Stimulated activated memory B cell treated with anti-CD40 and anti-IgM and Interleukin-4, amounts not matched to agents 10 μg/mL and 1 μg/mL and 100 μg/mL, for 72 hours (primary cell): ENCODE measurements around the gene TMEM143.
"Not testable (repeated sequence)": the region's sequence is repeated elsewhere in the genome, so short reads cannot be mapped to it uniquely, and the experiment has no call there.

ENCODE experiments used
- ATAC-seq: fragments of 150-1000 bp; cut with Tn5 transposase; 2 replicates; pipeline ENCODE4 v1.10.0; 2021
- H3K27ac Mint-ChIP-seq: one replicate; pipeline ENCODE4 v1.8.0; 2022; ENCODE audit warnings: mild to moderate bottlenecking, mixed read lengths
- H3K27me3 Mint-ChIP-seq: one replicate; pipeline ENCODE4 v1.8.0; 2022; ENCODE audit warnings: mixed read lengths
- H3K36me3 Mint-ChIP-seq: one replicate; pipeline ENCODE4 v1.8.0; 2022; ENCODE audit warnings: mixed read lengths
- H3K4me1 Mint-ChIP-seq: one replicate; pipeline ENCODE4 v1.8.0; 2022; ENCODE audit warnings: mixed read lengths
- H3K4me3 Mint-ChIP-seq: one replicate; pipeline ENCODE4 v1.8.0; 2022; ENCODE audit warnings: mild to moderate bottlenecking, moderate library complexity, mixed read lengths
- H3K9me3 Mint-ChIP-seq: one replicate; pipeline ENCODE4 v1.8.0; 2022; ENCODE audit warnings: mixed read lengths

TMEM143 gene

GRCh38 chr19:48372904-48373303 lies 9.2 kb upstream of the TMEM143 start:
- Mint-ChIP-seq H3K4me3 (no peak overlapping the region), H3K9me3 (no peaks in the 10 kb centered on the region), H3K27ac (peak overlapping the region; percentile 22), H3K4me1 (no peaks in the 10 kb centered on the region), H3K36me3 (no peaks in the 10 kb centered on the region), H3K27me3 (peaks cover 33% of the 10 kb centered on the region)
- ATAC-seq: no peak

DNA sequence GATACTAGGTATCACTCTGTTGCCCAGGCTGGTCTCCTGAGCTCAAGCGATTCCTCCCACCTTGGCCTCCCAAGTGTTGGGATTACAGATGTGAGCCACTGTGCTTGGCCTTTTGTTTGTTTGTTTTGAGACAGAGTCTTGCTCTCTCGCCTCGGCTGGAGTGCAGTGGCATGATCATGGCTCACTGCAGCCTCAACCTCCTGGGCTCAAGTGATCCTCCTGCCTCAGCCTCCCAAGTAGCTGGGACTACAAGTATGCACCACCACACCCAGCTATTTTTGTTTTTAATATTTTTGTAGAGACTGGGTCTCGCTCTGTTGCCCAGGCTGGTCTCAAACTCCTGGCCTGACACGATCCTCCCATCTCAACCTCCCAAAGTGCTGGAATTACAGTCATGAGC lies 8.0 kb upstream of the TMEM143 start:
- not testable (repeated sequence) for H3K36me3 Mint-ChIP-seq, H3K9me3 Mint-ChIP-seq, ATAC-seq, H3K4me3 Mint-ChIP-seq, H3K4me1 Mint-ChIP-seq, H3K27ac Mint-ChIP-seq
- H3K27me3 Mint-ChIP-seq: peaks cover 33% of the 10 kb centered on the region

GRCh38 chr19:48371367-48371766 lies 7.6 kb upstream of the TMEM143 start:
- Mint-ChIP-seq H3K4me1 (no peaks in the 10 kb centered on the region), H3K36me3 (no peaks in the 10 kb centered on the region), H3K9me3 (no peaks in the 10 kb centered on the region), H3K27me3 (peaks cover 31% of the 10 kb centered on the region), H3K27ac (no peak overlapping the region), H3K4me3 (no peak overlapping the region)
- ATAC-seq: no peak

- no peak for ATAC-seq
- no peaks in the 10 kb centered on the region for H3K36me3 Mint-ChIP-seq
- H3K9me3 Mint-ChIP-seq: no peaks in the 10 kb centered on the region
- no peaks in the 10 kb centered on the region for H3K4me1 Mint-ChIP-seq
- no peak overlapping the region for H3K27ac Mint-ChIP-seq
- peaks cover 27% of the 10 kb centered on the region for H3K27me3 Mint-ChIP-seq
- no peak overlapping the region for H3K4me3 Mint-ChIP-seq
Measured at GRCh38 chr19:48370955-48371354, 7.2 kb upstream of the TMEM143 start.

GRCh38 chr19:48368936-48369335 lies 5.2 kb upstream of the TMEM143 start:
- H3K36me3 Mint-ChIP-seq: no peaks in the 10 kb centered on the region
- peaks cover 15% of the 10 kb centered on the region for H3K27me3 Mint-ChIP-seq
- H3K4me1 Mint-ChIP-seq: peaks cover 9% of the 10 kb centered on the region
- H3K27ac Mint-ChIP-seq: no peak overlapping the region
- no peaks in the 10 kb centered on the region for H3K9me3 Mint-ChIP-seq
- no peak overlapping the region for H3K4me3 Mint-ChIP-seq
- no peak for ATAC-seq

DNA sequence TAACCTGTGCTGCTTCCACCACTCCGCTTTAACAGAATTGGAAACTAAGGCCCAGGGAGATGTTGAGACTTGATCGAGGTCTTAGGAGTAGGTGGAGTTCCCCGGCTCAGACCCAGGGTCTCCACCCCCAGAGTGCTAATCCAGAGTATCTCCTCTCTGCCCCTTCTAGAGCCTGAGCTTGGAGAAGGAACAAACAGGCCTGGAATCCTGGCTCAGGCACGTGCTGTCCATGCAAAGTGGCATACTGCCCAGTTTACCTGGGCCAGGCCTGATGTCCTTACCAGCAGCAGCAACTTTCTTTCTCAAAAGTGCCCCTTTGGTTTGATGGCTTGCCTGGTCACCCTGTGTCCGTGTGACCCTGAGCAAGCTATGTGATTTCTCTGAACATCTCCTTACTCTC lies 4.1 kb upstream of the TMEM143 start:
- H3K36me3 Mint-ChIP-seq: no peaks in the 10 kb centered on the region
- no peak overlapping the region for H3K4me3 Mint-ChIP-seq
- peaks cover 18% of the 10 kb centered on the region for H3K4me1 Mint-ChIP-seq
- no peak overlapping the region for H3K27ac Mint-ChIP-seq
- ATAC-seq: no peak
- peaks cover 5% of the 10 kb centered on the region for H3K27me3 Mint-ChIP-seq
- H3K9me3 Mint-ChIP-seq: no peaks in the 10 kb centered on the region

DNA sequence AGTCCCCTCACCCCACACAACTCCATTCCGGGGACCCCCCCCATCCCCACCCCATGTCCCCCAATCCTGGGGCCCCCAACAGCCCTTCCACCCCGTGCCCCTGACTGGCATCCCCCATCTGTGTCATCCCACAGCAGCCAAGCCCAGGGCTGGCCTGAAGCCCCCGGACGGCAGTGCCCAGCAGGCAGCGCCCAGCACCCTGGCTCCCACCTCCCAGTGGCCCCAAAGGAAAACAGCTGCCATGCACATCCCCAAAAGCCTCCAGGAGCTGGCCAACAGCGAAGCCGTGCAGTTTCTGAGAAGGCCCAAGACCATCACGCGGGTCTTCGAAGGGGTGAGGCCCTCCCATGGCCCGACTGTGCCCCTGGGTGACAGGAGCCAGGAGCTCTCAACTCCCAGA lies 1.9 kb upstream of the TMEM143 start:
- Mint-ChIP-seq H3K4me3 (peak overlapping the region; percentile 73), H3K27ac (peak overlapping the region; percentile 85), H3K9me3 (no peaks in the 10 kb centered on the region), H3K27me3 (no peaks in the 10 kb centered on the region), H3K4me1 (peaks cover 21% of the 10 kb centered on the region), H3K36me3 (no peaks in the 10 kb centered on the region)
- ATAC-seq: no peak

DNA sequence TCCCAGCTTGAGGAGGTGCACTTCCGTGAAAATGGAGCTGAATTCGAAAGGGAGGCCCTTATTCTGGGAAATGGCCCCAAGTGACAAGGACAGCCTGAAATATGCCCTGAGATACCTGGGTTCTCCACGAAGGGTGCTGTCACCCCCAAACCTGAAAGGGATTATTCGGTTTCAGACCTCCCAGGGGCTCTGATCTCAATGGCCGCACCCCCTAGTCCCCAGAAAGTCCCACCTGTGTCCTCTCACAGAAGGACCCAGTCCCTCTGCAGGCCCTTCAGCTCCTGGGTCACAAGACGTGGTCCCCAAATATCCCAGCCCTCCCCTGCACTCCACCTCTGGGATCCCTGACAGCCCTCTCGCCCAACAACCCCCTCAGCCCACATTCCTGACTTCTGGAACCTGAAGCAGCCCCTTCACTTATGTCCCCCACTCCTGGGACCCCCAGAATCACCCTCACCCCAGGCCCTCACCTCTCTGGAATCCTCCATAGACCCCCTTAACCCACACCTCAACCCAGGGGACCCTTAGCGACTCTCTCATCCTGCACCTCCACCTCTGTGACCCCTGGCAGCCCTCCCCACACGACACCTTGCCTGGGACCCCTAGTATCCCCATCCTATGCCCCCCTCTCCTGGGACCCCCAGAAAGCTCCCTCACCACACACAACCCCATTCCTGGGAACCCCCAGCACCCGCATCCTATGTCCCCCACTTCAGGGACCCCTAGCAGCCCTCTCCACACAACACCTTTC lies 1.0 kb upstream of the TMEM143 start:
- Mint-ChIP-seq H3K27ac (peak overlapping the region; percentile 85), H3K27me3 (no peaks in the 10 kb centered on the region)

GRCh38 chr19:48363500-48363809 lies 285 bp downstream of the TMEM143 start:
- Mint-ChIP-seq H3K9me3 (no peaks in the 10 kb centered on the region), H3K27ac (peak overlapping the region; percentile 85), H3K4me1 (peaks cover 21% of the 10 kb centered on the region), H3K4me3 (peak overlapping the region; percentile 73), H3K27me3 (no peaks in the 10 kb centered on the region), H3K36me3 (peaks cover 11% of the 10 kb centered on the region)
- ATAC-seq: peak; percentile 25

More for the DNA sequence above, 1.0 kb upstream of the TMEM143 start:
- no peak for ATAC-seq
- Mint-ChIP-seq H3K9me3 (no peaks in the 10 kb centered on the region), H3K4me1 (peaks cover 21% of the 10 kb centered on the region), H3K36me3 (peaks cover 2% of the 10 kb centered on the region), H3K4me3 (peak overlapping the region; percentile 73)

DNA sequence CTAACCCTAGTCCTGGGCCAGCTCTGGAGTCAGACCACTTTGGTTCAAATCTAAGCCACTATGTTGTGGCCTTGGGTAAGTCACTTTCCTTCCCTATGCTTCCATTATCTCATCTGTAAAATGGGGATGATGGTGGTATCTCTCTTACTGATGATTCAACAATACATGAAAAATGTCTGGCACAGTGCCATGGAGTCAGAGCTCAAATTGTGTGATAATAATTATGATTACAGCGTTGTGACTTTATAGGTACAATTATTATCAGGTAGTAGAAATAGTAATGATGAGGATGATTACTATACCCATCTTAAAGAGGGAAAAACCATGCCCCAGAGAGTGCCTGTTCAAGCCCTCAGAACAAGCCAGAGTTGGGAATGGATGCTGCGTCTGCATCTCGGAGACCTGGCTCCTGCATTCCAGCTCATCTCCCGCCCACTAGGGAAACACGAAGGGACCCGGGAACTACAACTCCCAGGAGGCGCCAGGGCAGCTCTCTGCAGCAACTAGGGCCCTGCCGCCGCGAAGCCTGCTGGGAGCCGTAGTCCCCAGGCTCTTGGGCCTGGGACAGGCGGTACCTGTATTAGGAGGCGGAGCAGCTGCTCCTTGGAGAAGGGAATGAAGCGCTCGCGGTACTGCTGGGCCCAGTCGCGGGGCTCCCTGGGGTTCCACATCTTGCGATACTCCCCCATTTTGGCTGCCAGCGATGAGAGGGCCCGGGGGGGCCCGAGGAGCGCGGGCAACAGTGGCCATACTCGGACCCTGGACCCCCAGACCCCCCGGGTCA lies 832 bp downstream of the TMEM143 start:
- H3K36me3 Mint-ChIP-seq: peaks cover 11% of the 10 kb centered on the region
- peak overlapping the region; percentile 73 for H3K4me3 Mint-ChIP-seq

GRCh38 chr19:48361912-48362311 lies 1.8 kb downstream of the TMEM143 start:
- Mint-ChIP-seq H3K4me3 (no peak overlapping the region), H3K27me3 (no peaks in the 10 kb centered on the region)

More for the DNA sequence above, 832 bp downstream of the TMEM143 start:
- Mint-ChIP-seq H3K27ac (peak overlapping the region; percentile 85), H3K4me1 (peaks cover 21% of the 10 kb centered on the region), H3K27me3 (no peaks in the 10 kb centered on the region), H3K9me3 (no peaks in the 10 kb centered on the region)
- peak; percentile 82 for ATAC-seq

GRCh38 chr19:48359123-48359522 lies 4.6 kb downstream of the TMEM143 start:
- H3K4me3 Mint-ChIP-seq: no peak overlapping the region
- peaks cover 11% of the 10 kb centered on the region for H3K4me1 Mint-ChIP-seq
- no peak overlapping the region for H3K27ac Mint-ChIP-seq
- peaks cover 11% of the 10 kb centered on the region for H3K36me3 Mint-ChIP-seq
- no peaks in the 10 kb centered on the region for H3K27me3 Mint-ChIP-seq
- no peaks in the 10 kb centered on the region for H3K9me3 Mint-ChIP-seq
- ATAC-seq: no peak

More at GRCh38 chr19:48361912-48362311, 1.8 kb downstream of the TMEM143 start:
- Mint-ChIP-seq H3K27ac (no peak overlapping the region), H3K4me1 (peaks cover 21% of the 10 kb centered on the region), H3K9me3 (no peaks in the 10 kb centered on the region), H3K36me3 (peaks cover 11% of the 10 kb centered on the region)
- no peak for ATAC-seq

GRCh38 chr19:48355365-48355954 lies 8.3 kb downstream of the TMEM143 start:
- no peak for ATAC-seq
- H3K27ac Mint-ChIP-seq: no peak overlapping the region
- no peaks in the 10 kb centered on the region for H3K27me3 Mint-ChIP-seq
- no peak overlapping the region for H3K4me3 Mint-ChIP-seq
- peaks cover 11% of the 10 kb centered on the region for H3K4me1 Mint-ChIP-seq
- no peaks in the 10 kb centered on the region for H3K9me3 Mint-ChIP-seq
- H3K36me3 Mint-ChIP-seq: peaks cover 11% of the 10 kb centered on the region

GRCh38 chr19:48354332-48354992 lies 9.3 kb downstream of the TMEM143 start:
- H3K4me3 Mint-ChIP-seq: no peak overlapping the region
- H3K4me1 Mint-ChIP-seq: peaks cover 11% of the 10 kb centered on the region
- no peak for ATAC-seq
- H3K27me3 Mint-ChIP-seq: no peaks in the 10 kb centered on the region
- no peak overlapping the region for H3K27ac Mint-ChIP-seq
- peaks cover 6% of the 10 kb centered on the region for H3K36me3 Mint-ChIP-seq
- H3K9me3 Mint-ChIP-seq: no peaks in the 10 kb centered on the region

DNA sequence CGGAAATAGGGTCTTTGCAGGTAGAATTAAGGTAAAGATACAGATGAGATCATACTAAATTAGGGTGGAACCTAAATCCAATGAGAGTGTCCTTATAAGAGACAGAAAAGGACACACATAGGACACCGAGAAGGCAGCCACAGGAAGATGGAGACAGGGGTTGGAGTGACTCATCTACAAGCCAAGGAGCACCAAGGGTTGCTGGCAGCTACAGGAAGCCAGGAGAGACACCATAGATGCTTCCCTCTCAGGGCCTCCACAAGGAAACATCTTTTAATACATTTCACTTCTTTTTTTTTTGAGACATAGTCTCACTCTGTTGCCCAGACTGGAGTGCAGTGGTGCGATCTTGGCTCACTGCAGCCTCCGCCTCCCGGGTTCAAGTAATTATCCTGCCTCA lies 10.1 kb downstream of the TMEM143 start:
- Mint-ChIP-seq H3K4me1 (peaks cover 11% of the 10 kb centered on the region), H3K27ac (no peak overlapping the region), H3K36me3 (no peaks in the 10 kb centered on the region), H3K4me3 (no peak overlapping the region), H3K9me3 (no peaks in the 10 kb centered on the region), H3K27me3 (no peaks in the 10 kb centered on the region)
- no peak for ATAC-seq
